B cell (primary cell): Measurements from ENCODE around the gene ALG1. TPM values are rescaled to one million over a fixed set of nuclear protein-coding genes. Genes with fewer than 3 reads are reported as not detected.
"Not testable (repeated sequence)": the region's sequence is repeated elsewhere in the genome, so short reads cannot be mapped to it uniquely, and the experiment has no call there.

Experiments
- ATAC-seq: fragments of 200-7000 bp; cut with Tn5 transposase; one replicate; pipeline ENCODE4 v1.10.0; 2021; ENCODE audit warnings: low read depth, mild to moderate bottlenecking, moderate number of reproducible peaks, moderate library complexity
- CTCF ChIA-PET: fragments of 350-600 bp; sonication (Branson Sonifier 250); formaldehyde crosslinking; loops from one replicate; lab custom pipeline; 2021; ENCODE audit warnings: antibody characterized with exemption, inconsistent platforms; lab: Charles Lee
- POLR2A ChIA-PET: fragments of 350-600 bp; sonication (Branson Sonifier 250); formaldehyde crosslinking; loops from one replicate; lab custom pipeline; 2021; ENCODE audit warnings: antibody characterized with exemption; lab: Charles Lee
- DNase-seq: peaks from one replicate; pipeline ENCODE4 v3.0.0; 2013
- H2AFZ ChIP-seq: 2 replicates; pipeline ENCODE4 v1.6.1; 2012; ENCODE audit warnings: mild to moderate bottlenecking, low read depth, low read length; ENCODE audit not compliant: insufficient read depth, poor library complexity, severe bottlenecking
- H3K27ac ChIP-seq, 2 donors: 1 replicate in 1 of 2; 2 replicates in 1 of 2; pipeline ENCODE4 v1.5.1; 2012 to 2013; ENCODE audit warnings: low read length in 2 of 2, mild to moderate bottlenecking in 2 of 2, moderate library complexity in 1 of 2
- H3K27me3 ChIP-seq, 4 experiments: fragments of 200-600 bp in 1 of 4; sonication (generic) in 1 of 4; replicated peaks in 1 of 4; 1 replicate in 2 of 4; 2 replicates in 2 of 4; pipeline versions ENCODE4 v1.6.1 to v1.7.0; 2013 to 2016; ENCODE audit warnings: low read length in 3 of 4, mild to moderate bottlenecking in 2 of 4, mixed read lengths in 1 of 4, moderate library complexity in 1 of 4; ENCODE audit not compliant: insufficient read depth in 4 of 4, control insufficient read depth in 3 of 4; ENCODE audit errors: control extremely low read depth in 1 of 4
- H3K36me3 ChIP-seq, 2 experiments: replicated peaks in 1 of 2; 1 replicate in 1 of 2; 2 replicates in 1 of 2; pipeline versions ENCODE4 v1.6.1 to v1.7.1; 2013; ENCODE audit warnings: low read length in 1 of 2; ENCODE audit not compliant: insufficient read depth in 2 of 2, control insufficient read depth in 1 of 2; ENCODE audit errors: control extremely low read depth in 1 of 2, extremely low read depth in 1 of 2
- H3K4me1 ChIP-seq, 2 donors: fragments of 200-600 bp in 1 of 2; sonication (generic) in 1 of 2; 1 replicate in 1 of 2; 2 replicates in 1 of 2; pipeline versions ENCODE4 v1.5.1 to v1.6.1; 2013 to 2017; ENCODE audit warnings: low read length in 2 of 2; ENCODE audit not compliant: control insufficient read depth in 2 of 2, insufficient read depth in 2 of 2
- H3K4me2 ChIP-seq: replicated peaks from 2 replicates; pipeline ENCODE3; 2012; ENCODE audit warnings: mild to moderate bottlenecking, low read depth, low read length; ENCODE audit not compliant: poor library complexity, severe bottlenecking
- H3K4me3 ChIP-seq, 5 experiments: fragments of 200-600 bp in 1 of 5; sonication (generic) in 1 of 5; 1 replicate in 3 of 5; 2 replicates in 2 of 5; pipeline versions ENCODE4 v1.5.1 to v1.7.0; 2011 to 2016; ENCODE audit warnings: low read length in 4 of 5, mild to moderate bottlenecking in 4 of 5, low read depth in 2 of 5, control low read depth in 1 of 5, moderate library complexity in 1 of 5; ENCODE audit not compliant: insufficient read depth in 1 of 5; ENCODE audit errors: control extremely low read depth in 1 of 5, extremely low read depth in 1 of 5
- H3K79me2 ChIP-seq: fragments of 200-600 bp; sonication (generic); one replicate; pipeline ENCODE4 v1.6.0; 2016; ENCODE audit warnings: low read length; ENCODE audit not compliant: control insufficient read depth, insufficient read depth
- H3K9ac ChIP-seq: fragments of 200-600 bp; sonication (generic); 2 replicates; pipeline ENCODE4 v1.6.1; 2017; ENCODE audit warnings: mild to moderate bottlenecking, low read length, moderate library complexity
- H3K9me3 ChIP-seq, 3 donors: one replicate each; pipeline versions ENCODE4 v1.6.1 to v1.7.1; 2013; ENCODE audit warnings: low read length in 2 of 3; ENCODE audit not compliant: control insufficient read depth in 2 of 3, insufficient read depth in 1 of 3; ENCODE audit errors: control extremely low read depth in 1 of 3
- H4K20me1 ChIP-seq: 2 replicates; pipeline ENCODE4 v1.6.0; 2012; ENCODE audit warnings: mild to moderate bottlenecking, low read length; ENCODE audit not compliant: insufficient read depth, control insufficient read depth, poor library complexity, severe bottlenecking
- H3K27ac Mint-ChIP-seq: one replicate; pipeline ENCODE4 v1.8.0; 2021; ENCODE audit warnings: mixed read lengths
- H3K27me3 Mint-ChIP-seq: one replicate; pipeline ENCODE4 v1.8.0; 2021; ENCODE audit warnings: mixed read lengths
- H3K4me1 Mint-ChIP-seq: one replicate; pipeline ENCODE4 v1.8.0; 2021; ENCODE audit warnings: mixed read lengths
- H3K4me3 Mint-ChIP-seq: one replicate; pipeline ENCODE4 v1.8.0; 2021; ENCODE audit warnings: mixed read lengths
- H3K9me3 Mint-ChIP-seq: one replicate; pipeline ENCODE4 v1.8.0; 2022; ENCODE audit warnings: mixed read lengths; ENCODE audit not compliant: insufficient read depth
- CTCF ChIP-seq: fragments of 200-600 bp; IDR thresholded peaks from one replicate; pipeline ENCODE4 v1.8.0; 2022; ENCODE audit warnings: antibody characterized with exemption, mild to moderate bottlenecking
- EZH2 ChIP-seq: IDR thresholded peaks from 2 replicates; pipeline ENCODE4 v1.6.1; 2012; ENCODE audit warnings: borderline replicate concordance, low read depth, mild to moderate bottlenecking, moderate library complexity, low read length; ENCODE audit not compliant: insufficient read depth, poor library complexity, severe bottlenecking
- WGBS: methylation state at CpG from one replicate; pipeline ENCODE4 v1.1.5; 2013; ENCODE audit warnings: missing lambda C conversion rate; ENCODE audit not compliant: insufficient coverage; 5-methylcytosine and 5-hydroxymethylcytosine counted together
- intact Hi-C: fragments of 100-400 bp; cut with micrococcal nuclease; formaldehyde crosslinking; loops from one replicate; pipeline ENCODE4 v1.10.0; 2022
- polyA plus RNA-seq: library from polyadenylated mRNA; depleted of rRNA; stranded (reverse); fragments of >200 nt; gene quantifications from 2 replicates; pipeline ENCODE4 v1.2.3, GENCODE V29; 2012
- total RNA-seq, 2 donors: library from RNA; stranded (reverse); fragments of 120-200 nt in 1 of 2; gene quantifications; 1 replicate in 1 of 2; 2 replicates in 1 of 2; pipeline versions ENCODE4 v1.2.3 to v1.2.4, GENCODE V29; 2013 to 2022

The ALG1 gene
- total and polyA plus RNA-seq, 2 donors (not counting 1 experiment from before 2014, with no cell fraction given): 12.2 to 24.2 TPM

DNA sequence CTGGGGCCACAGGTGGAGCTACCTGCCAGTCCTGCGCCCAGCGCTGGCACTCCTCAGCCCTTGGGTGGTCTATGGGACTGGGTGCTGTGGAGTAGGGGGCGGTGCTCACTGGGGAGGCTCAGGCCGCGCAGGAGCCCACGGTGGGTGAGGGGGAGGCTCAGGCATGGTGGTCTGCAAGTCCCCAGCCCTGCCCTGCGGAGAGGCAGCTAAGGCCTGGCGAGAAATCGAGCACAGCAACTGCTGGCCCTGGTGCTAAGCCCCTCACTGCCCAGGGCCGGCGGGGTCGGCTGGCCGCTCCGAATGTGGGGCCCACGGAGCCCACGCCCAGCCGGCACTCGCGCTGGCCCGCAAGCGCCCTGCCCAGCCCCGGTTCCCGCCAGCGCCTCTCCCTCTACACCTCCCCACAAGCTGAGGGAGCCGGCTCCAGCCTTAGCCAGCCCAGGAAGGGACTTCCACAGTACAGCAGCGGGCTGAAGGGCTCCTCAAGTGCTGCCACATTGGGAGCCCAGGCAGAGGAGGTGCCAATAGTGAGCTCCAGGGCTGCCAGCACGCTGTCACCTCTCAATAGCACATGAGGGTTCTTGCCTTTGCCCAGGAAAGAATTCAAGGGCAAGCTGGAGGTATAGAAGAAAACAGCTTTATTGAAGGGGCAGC lies 37.0 kb downstream of the ALG1 start:
- ChIA-PET POLR2A (no interaction called here), CTCF (no interaction called here)
- WGBS: 94% methylated on average over 26 of the region's 27 CpGs
- Histone ChIP-seq H3K4me1 (no peaks in the 10 kb centered on the region), H3K4me2 (no peak overlapping the region), H3K36me3 (no peaks in the 10 kb centered on the region), H3K4me3 (no peak overlapping the region), H4K20me1 (no peaks in the 10 kb centered on the region), H3K9me3 (no peaks in the 10 kb centered on the region), H2AFZ (no peak overlapping the region), H3K27me3 (no peaks in the 10 kb centered on the region), H3K79me2 (no peaks in the 10 kb centered on the region), H3K27ac (no peak overlapping the region), H3K9ac (no peak overlapping the region)
- intact Hi-C loops: no loop called here
- ATAC-seq (no peak), DNase-seq (no peak)
- H3K4me3 Mint-ChIP-seq: no peak overlapping the region
- H3K27me3 Mint-ChIP-seq: peaks cover 14% of the 10 kb centered on the region
- H3K4me1 Mint-ChIP-seq: no peaks in the 10 kb centered on the region
- H3K27ac Mint-ChIP-seq: no peak overlapping the region
- TF ChIP-seq EZH2 (no peak), CTCF (no peak)
- no peaks in the 10 kb centered on the region for H3K9me3 Mint-ChIP-seq

DNA sequence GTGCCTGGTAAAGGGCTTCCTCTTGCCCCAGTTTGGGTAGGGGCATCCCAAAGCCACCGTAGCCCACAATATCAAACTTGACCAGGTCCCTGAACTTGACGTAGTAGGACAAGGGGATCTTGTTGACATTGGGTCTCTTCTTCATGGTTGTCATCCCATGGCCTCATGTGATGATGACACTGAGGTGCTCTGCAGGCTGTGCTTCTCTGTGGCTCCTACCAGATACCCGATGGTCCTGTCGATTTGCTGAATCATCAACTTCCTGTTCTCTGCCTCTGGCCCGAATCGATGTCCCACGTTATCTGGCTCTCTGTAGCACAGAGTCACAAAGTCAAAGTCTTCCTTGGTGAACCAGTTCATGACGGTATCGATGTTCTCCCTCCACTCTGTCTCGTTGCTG lies 39.3 kb downstream of the ALG1 start:
- H4K20me1 ChIP-seq, H3K27ac ChIP-seq, intact Hi-C loops, H3K9me3 ChIP-seq, POLR2A ChIA-PET, H3K9me3 Mint-ChIP-seq, H3K36me3 ChIP-seq, DNase-seq, H3K4me3 ChIP-seq, H3K4me2 ChIP-seq, H3K4me3 Mint-ChIP-seq, H3K79me2 ChIP-seq, H2AFZ ChIP-seq, CTCF ChIA-PET, ATAC-seq, H3K9ac ChIP-seq, H3K27me3 ChIP-seq, H3K27ac Mint-ChIP-seq, H3K4me1 Mint-ChIP-seq, H3K4me1 ChIP-seq: not testable (repeated sequence)
- 74% methylated on average over 6 of the region's 10 CpGs for WGBS
- H3K27me3 Mint-ChIP-seq: peaks cover 15% of the 10 kb centered on the region

- not testable (repeated sequence) for H3K27ac Mint-ChIP-seq
Measured at GRCh38 chr16:5116780-5117295, 45.2 kb downstream of the ALG1 start.

More at GRCh38 chr16:5116780-5117295, 45.2 kb downstream of the ALG1 start:
- H3K27me3 Mint-ChIP-seq: peaks cover 33% of the 10 kb centered on the region
- H3K27me3 ChIP-seq, POLR2A ChIA-PET, intact Hi-C loops, CTCF ChIA-PET, ATAC-seq, H3K4me3 ChIP-seq, H3K9me3 Mint-ChIP-seq, H3K79me2 ChIP-seq, H3K27ac ChIP-seq, DNase-seq, H4K20me1 ChIP-seq, H3K9ac ChIP-seq, H3K4me2 ChIP-seq, H3K9me3 ChIP-seq, H2AFZ ChIP-seq, H3K4me1 ChIP-seq, H3K36me3 ChIP-seq: not testable (repeated sequence)
- WGBS: 57% methylated on average over 4 of the region's 10 CpGs
- H3K4me1 Mint-ChIP-seq: peaks cover 11% of the 10 kb centered on the region
- peak overlapping the region; percentile 1 for H3K4me3 Mint-ChIP-seq
